Activated CD4-positive, alpha-beta T cell treated with anti-CD3 and anti-CD28 coated beads, Interleukin-2, amount 10 ng/mL, durations not matched to agents 24 days and 14 days (primary cell): Measurements from ENCODE around the gene P2RY12. TPM values are rescaled to one million over a fixed set of nuclear protein-coding genes. Genes with fewer than 3 reads are reported as not detected.
A peak's percentile ranks its signal among the peaks of the same experiment; 100 is the strongest.

Experiments
- DNase-seq: peaks from one replicate; pipeline ENCODE4 v3.0.0; 2022
- H3K27ac Mint-ChIP-seq: one replicate; pipeline ENCODE4 v1.8.0; 2022; ENCODE audit warnings: mild to moderate bottlenecking, mixed read lengths
- H3K27me3 Mint-ChIP-seq: one replicate; pipeline ENCODE4 v1.8.0; 2022; ENCODE audit warnings: mixed read lengths
- H3K36me3 Mint-ChIP-seq: one replicate; pipeline ENCODE4 v1.8.0; 2022; ENCODE audit warnings: low read depth, mild to moderate bottlenecking, mixed read lengths
- H3K4me1 Mint-ChIP-seq: one replicate; pipeline ENCODE4 v1.8.0; 2021; ENCODE audit warnings: mixed read lengths
- H3K4me3 Mint-ChIP-seq: one replicate; pipeline ENCODE4 v1.8.0; 2022; ENCODE audit warnings: mild to moderate bottlenecking, moderate library complexity, mixed read lengths
- H3K9me3 Mint-ChIP-seq: one replicate; pipeline ENCODE4 v1.8.0; 2021; ENCODE audit warnings: mixed read lengths
- intact Hi-C: fragments of 100-400 bp; cut with micrococcal nuclease; formaldehyde crosslinking; loops from one replicate; pipeline ENCODE4 v1.15.1; 2023
- total RNA-seq: library from RNA; stranded (reverse); gene quantifications from 2 replicates; pipeline ENCODE4 v1.2.3, GENCODE V29; 2022

P2RY12 gene
- total RNA-seq, 1 donor from 2014 or later: not detected

DNA sequence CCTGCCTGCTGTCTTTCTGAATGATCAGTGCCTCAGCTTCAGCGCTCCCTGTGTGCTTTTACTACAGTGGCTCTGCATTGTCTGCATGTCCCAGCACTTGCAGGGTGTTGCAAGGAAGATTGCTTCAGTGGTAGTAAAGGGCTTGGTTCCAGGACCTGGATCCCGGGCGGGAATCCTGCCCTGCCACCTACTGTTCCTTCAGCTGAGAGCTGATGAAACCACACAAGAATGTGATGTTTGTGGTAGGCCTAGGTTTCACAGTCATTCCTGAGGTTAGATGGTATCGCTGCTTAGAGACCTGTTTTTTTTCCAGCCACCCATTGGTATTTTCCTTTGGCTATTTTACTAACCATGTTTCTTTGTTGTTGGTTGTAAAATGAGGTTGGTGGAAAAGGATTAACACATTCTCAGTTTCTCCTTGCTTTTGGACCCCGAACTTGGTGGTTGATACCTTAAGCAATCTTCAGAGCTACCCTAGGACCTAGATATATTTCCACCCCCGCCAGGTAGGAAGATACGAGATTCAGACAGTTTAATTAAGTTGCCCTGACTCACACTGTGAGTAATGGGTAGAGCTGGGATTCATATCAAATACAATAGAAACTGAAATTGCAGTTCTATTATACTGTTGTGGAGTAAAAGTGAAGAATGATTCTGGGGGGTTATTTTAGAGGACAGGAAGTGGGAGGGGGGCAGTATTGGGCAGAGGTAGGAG, 79.3 kb downstream of the P2RY12 start:
- H3K27me3 Mint-ChIP-seq: peaks cover 2% of the 10 kb centered on the region

DNA sequence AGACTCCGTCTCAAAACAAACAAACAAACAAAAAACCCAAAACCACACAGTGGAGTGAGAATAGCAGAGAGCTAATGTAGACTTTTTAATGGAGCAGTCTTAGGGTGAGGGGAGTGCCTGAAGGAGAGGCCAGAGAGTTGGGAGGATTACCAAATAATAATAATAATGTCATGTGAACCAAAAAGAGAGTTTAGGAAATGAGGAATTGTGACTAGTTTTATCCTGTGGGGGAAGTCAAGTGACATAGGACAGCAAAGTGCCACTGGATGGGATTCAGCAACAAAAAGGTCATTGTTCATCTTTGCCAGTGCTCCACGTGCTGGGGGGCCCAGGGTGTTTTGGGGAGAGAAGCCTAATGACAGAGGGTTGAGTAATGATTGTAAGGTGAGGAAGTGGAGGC, 80.8 kb downstream of the P2RY12 start:
- H3K27ac Mint-ChIP-seq: peak overlapping the region; percentile 10

More for the DNA sequence above, 79.3 kb downstream of the P2RY12 start:
- Mint-ChIP-seq H3K27ac (peak overlapping the region; percentile 80), H3K4me3 (peak overlapping the region; percentile 13), H3K9me3 (peaks cover 7% of the 10 kb centered on the region), H3K36me3 (no peaks in the 10 kb centered on the region), H3K4me1 (peaks cover 50% of the 10 kb centered on the region)
- peak; percentile 65 for DNase-seq
- intact Hi-C loops: loop anchor here (1.0 to 10.0 kb wide), 10 partner anchors 11 to 920 kb away; partner anchors contain the start of genes GPR171, GPR87 and SIAH2

DNA sequence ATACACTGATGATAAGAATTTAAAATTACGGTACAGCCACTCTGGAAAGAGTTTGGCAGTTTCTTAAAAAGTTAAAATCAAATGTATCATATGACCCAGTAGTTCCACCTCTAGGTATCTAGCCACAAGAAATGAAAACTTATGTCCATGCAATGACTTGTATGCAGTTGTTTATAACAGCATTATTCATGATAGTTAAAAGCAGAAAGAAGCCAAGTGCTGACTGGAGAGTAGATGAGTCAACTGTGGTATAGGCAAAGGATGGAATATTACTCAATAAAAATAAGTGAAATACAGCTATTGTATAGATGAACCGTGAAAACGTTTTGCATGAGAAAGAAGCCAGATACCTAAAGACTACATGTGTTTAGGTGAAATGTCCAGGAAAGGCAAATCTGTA, 82.8 kb downstream of the P2RY12 start:
- intact Hi-C loops: loop anchor here (1.0 to 10.0 kb wide), 2 partner anchors 17 to 917 kb away; no protein-coding TSS in a partner anchor
- Mint-ChIP-seq H3K27ac (peak overlapping the region; percentile 17), H3K27me3 (peaks cover 18% of the 10 kb centered on the region), H3K4me3 (no peak overlapping the region), H3K9me3 (peaks cover 7% of the 10 kb centered on the region), H3K4me1 (peaks cover 41% of the 10 kb centered on the region), H3K36me3 (no peaks in the 10 kb centered on the region)
- no peak for DNase-seq

More for the DNA sequence above, 80.8 kb downstream of the P2RY12 start:
- DNase-seq: no peak
- intact Hi-C loops: loop anchor here (2.0 to 10.0 kb wide), 3 partner anchors 17 to 919 kb away; no protein-coding TSS in a partner anchor
- H3K4me3 Mint-ChIP-seq: no peak overlapping the region
- peaks cover 7% of the 10 kb centered on the region for H3K9me3 Mint-ChIP-seq
- H3K36me3 Mint-ChIP-seq: no peaks in the 10 kb centered on the region
- peaks cover 6% of the 10 kb centered on the region for H3K27me3 Mint-ChIP-seq
- peaks cover 48% of the 10 kb centered on the region for H3K4me1 Mint-ChIP-seq

DNA sequence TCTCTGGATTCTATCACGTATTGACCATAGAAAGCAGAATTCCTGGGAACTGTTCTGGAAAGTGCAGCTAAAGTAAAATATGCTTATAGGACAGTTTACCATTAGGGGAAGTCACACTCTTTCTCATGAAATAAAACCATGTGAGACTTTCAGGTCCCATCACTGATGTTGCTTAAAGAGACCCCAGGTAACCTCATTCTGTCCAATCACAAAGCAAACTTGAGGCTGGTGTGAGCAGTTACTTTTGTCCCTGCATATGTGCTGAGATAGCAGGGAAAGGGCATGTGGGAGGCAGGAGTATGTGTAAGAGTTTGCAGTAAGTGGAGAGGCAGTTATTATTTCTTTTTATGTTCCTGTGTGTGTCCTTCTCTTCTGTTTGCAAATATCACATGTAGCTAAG, 84.0 kb downstream of the P2RY12 start:
- intact Hi-C loops: loop anchor here (10.0 kb wide), 1 partner anchor 916 kb away; no protein-coding TSS in a partner anchor
- peaks cover 7% of the 10 kb centered on the region for H3K9me3 Mint-ChIP-seq
- H3K36me3 Mint-ChIP-seq: no peaks in the 10 kb centered on the region
- no peak overlapping the region for H3K4me3 Mint-ChIP-seq
- peak; percentile 41 for DNase-seq
- no peak overlapping the region for H3K27ac Mint-ChIP-seq
- peaks cover 28% of the 10 kb centered on the region for H3K4me1 Mint-ChIP-seq
- peaks cover 24% of the 10 kb centered on the region for H3K27me3 Mint-ChIP-seq

DNA sequence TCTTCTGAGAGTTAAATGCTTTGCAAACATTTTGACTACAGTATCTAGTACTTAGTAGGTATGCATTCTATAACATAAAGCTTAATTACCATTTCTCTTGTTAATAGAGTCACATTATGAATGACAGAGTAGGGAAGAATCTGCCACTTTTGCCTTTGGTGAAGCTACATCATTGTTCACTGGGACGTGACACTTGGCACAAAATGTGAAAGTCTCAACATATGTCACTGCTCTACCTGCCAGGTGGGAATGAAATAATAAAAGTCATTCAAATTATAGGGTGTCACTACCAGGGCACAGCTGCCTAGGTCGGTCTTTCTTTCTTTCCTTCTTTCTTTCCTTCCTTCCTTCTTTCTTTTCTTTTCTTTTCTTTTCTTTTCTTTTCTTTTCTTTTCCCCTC, 85.5 kb downstream of the P2RY12 start:
- H3K4me1 Mint-ChIP-seq: peaks cover 18% of the 10 kb centered on the region
- peaks cover 7% of the 10 kb centered on the region for H3K9me3 Mint-ChIP-seq
- intact Hi-C loops: loop anchor here (10.0 kb wide), 1 partner anchor 116 kb away; no protein-coding TSS in a partner anchor
- no peak overlapping the region for H3K27ac Mint-ChIP-seq
- no peaks in the 10 kb centered on the region for H3K36me3 Mint-ChIP-seq
- no peak overlapping the region for H3K4me3 Mint-ChIP-seq
- DNase-seq: no peak
- H3K27me3 Mint-ChIP-seq: peaks cover 33% of the 10 kb centered on the region

DNA sequence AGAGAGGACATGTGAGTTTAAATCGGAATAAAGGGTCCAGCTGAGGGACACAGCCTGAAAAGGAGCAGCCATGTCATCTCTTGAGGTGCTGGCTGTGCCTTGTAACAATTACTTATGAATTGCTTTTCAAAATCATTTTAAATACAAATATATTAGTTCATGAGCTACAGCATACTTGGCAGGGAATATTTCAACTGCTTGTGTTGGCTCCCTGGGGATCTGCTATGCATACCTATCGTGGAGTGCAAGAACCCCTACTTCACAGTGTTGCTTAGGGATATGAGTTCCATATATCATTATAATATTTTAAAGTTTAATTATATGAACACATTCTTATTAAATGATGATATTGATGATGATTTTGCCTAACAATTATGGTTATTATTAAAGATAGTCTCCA, 87.1 kb downstream of the P2RY12 start:
- Mint-ChIP-seq H3K9me3 (no peaks in the 10 kb centered on the region), H3K27ac (no peak overlapping the region), H3K4me1 (peaks cover 13% of the 10 kb centered on the region), H3K36me3 (no peaks in the 10 kb centered on the region), H3K4me3 (no peak overlapping the region), H3K27me3 (peaks cover 33% of the 10 kb centered on the region)
- peak; percentile 14 for DNase-seq
- intact Hi-C loops: loop anchor here (10.0 kb wide), 1 partner anchor 117 kb away; no protein-coding TSS in a partner anchor

DNA sequence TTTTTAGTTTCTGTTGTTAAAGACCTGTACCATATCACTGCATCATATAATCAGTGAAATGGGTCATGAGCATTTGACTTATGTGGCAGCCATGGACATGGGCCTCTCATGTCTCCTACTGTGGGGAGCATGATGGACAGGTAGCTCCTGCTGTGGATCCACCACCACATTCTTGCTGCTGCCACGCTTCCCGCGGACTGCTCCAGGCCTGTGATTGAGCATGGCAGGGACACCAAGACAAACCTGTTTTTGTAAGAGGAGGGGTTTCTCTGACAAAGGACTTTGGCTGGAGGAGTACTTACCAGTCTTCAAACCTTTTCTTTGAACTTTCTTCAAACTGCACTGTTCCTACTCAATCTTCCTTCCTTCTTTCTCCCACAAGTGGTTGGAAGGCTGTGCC, 88.3 kb downstream of the P2RY12 start:
- intact Hi-C loops: loop anchor here (10.0 kb wide), 1 partner anchor 119 kb away; no protein-coding TSS in a partner anchor
- Mint-ChIP-seq H3K4me1 (peaks cover 5% of the 10 kb centered on the region), H3K9me3 (no peaks in the 10 kb centered on the region), H3K27me3 (peaks cover 36% of the 10 kb centered on the region), H3K27ac (no peak overlapping the region), H3K36me3 (no peaks in the 10 kb centered on the region), H3K4me3 (no peak overlapping the region)
- peak; percentile 44 for DNase-seq

DNA sequence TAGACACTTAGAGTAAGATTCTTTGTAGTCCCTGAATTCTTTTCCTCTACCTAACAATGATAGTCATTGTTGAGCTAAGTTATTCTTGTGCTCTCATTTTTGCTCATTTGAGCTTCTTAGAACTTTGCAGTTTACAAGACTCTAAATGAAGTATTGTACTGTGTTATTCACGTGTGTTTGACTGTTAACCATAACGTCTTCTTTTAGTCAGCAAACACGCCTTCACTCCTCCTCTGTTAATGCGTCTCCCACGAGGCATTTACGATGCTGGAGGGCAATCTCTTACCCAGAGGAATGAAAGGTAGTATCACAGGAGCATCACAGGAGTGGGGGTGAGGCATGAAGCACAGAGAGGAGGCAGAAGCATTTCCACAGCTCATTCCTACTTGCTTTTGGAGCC, 91.4 kb downstream of the P2RY12 start:
- DNase-seq: peak; percentile 45
- no peaks in the 10 kb centered on the region for H3K9me3 Mint-ChIP-seq
- no peak overlapping the region for H3K4me3 Mint-ChIP-seq
- H3K36me3 Mint-ChIP-seq: no peaks in the 10 kb centered on the region
- intact Hi-C loops: loop anchor here (10.0 kb wide), 1 partner anchor 122 kb away; no protein-coding TSS in a partner anchor
- H3K4me1 Mint-ChIP-seq: no peaks in the 10 kb centered on the region
- H3K27me3 Mint-ChIP-seq: peaks cover 28% of the 10 kb centered on the region
- no peak overlapping the region for H3K27ac Mint-ChIP-seq

DNA sequence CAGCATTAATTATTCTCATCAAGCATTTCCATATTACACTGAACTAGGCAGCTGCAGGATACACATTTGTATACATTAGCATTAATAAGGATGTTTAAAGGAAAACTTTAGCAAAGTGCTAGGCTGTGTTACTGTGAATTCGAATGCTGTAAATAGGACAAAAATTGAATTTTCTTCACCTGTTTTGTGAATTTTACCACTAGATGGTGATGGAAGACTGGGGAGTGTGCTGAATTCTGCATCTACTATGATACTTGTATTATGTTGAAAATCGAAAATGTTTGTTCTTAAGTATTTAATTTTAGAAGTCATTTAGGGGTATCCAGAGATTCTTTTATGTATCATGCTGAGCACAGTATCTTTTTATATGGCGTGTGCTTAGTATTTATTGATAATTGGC, 93.9 kb downstream of the P2RY12 start:
- H3K27me3 Mint-ChIP-seq: peaks cover 14% of the 10 kb centered on the region
- peak; percentile 54 for DNase-seq
- no peaks in the 10 kb centered on the region for H3K4me1 Mint-ChIP-seq
- no peak overlapping the region for H3K4me3 Mint-ChIP-seq
- intact Hi-C loops: loop anchor here (1.0 to 10.0 kb wide), 4 partner anchors 38 to 628 kb away; no protein-coding TSS in a partner anchor
- H3K27ac Mint-ChIP-seq: no peak overlapping the region
- no peaks in the 10 kb centered on the region for H3K9me3 Mint-ChIP-seq
- H3K36me3 Mint-ChIP-seq: no peaks in the 10 kb centered on the region

DNA sequence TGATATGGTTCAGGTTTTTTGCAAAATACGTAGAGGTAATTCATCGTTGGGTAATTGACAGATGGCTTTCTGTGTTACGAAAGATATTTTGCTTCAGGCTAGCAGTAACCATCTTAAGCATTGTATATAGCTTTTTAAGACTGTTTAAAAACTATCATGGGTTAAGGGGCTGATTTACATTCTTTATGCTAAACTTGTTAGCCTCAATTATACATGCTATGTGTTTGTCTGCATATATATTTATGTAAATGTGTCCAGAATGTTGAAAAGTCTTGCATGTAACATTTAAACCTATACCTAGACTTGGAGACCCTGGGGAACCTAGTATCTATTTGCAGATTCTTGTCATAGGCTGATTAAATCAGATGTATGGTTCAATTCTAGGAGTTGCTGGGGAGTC, 95.1 kb downstream of the P2RY12 start:
- Mint-ChIP-seq H3K27me3 (peaks cover 5% of the 10 kb centered on the region), H3K27ac (no peak overlapping the region), H3K9me3 (no peaks in the 10 kb centered on the region), H3K4me1 (peaks cover 3% of the 10 kb centered on the region), H3K36me3 (no peaks in the 10 kb centered on the region), H3K4me3 (no peak overlapping the region)
- intact Hi-C loops: loop anchor here (10.0 kb wide), 1 partner anchor 205 kb away; the partner anchor contains the start of gene MED12L
- no peak for DNase-seq

Other genes starting within 250 kb of the P2RY12 start
- gene GPR171, start 181.5 kb downstream of the P2RY12 start, total RNA-seq: 159 and 164 TPM in 2 replicates
- gene P2RY14, start 106.2 kb downstream of the P2RY12 start, total RNA-seq: 2.5 and 3.0 TPM in 2 replicates
- gene GPR87, start 67.9 kb downstream of the P2RY12 start, total RNA-seq: 1.0 and 1.4 TPM in 2 replicates
- gene P2RY13, start 55.2 kb downstream of the P2RY12 start, total RNA-seq: not detected in 2 replicates
- not detected in 2 replicates for gene IGSF10, start 76.3 kb upstream of the P2RY12 start, total RNA-seq